ENCODE measurements around the gene PMIS2. TPM values are rescaled to one million over a fixed set of nuclear protein-coding genes. Genes with fewer than 3 reads are reported as not detected.

Gene PMIS2
- total and polyA plus RNA-seq, 8 donors: not detected

GRCh38 chr19:35622750-35623149 lies 36.8 kb downstream of the PMIS2 start:
- intact Hi-C loops (cut with DNase I; ENCODE audit: low total_unique reads): no loop called here
- H3K27me3 ChIP-seq: no peaks in the 10 kb centered on the region
- TF ChIP-seq POLR2A (IDR thresholded peaks at IDR 0.05) (no peak), CTCF (IDR thresholded peaks at IDR 0.05) (no peak), POLR2AphosphoS5 (IDR thresholded peaks at IDR 0.05) (no peak), EP300 (IDR thresholded peaks at IDR 0.05) (no peak)
- no peak overlapping the region for H3K27ac ChIP-seq
- no peak overlapping the region for H3K4me3 ChIP-seq
- H3K9me3 ChIP-seq: no peaks in the 10 kb centered on the region
- 86 to 94% (median 93%) methylated on average over 13 of the region's 13 CpGs for WGBS, 5 donors
- DNase-seq: no peak
- H3K4me1 ChIP-seq: peaks cover 0 to 3% (median 2%) of the 10 kb centered on the region in 4 donors
- peaks cover 0 to 41% (median 32%) of the 10 kb centered on the region in 4 donors for H3K36me3 ChIP-seq

GRCh38 chr19:35623327-35624010 lies 37.5 kb downstream of the PMIS2 start:
- no peak for DNase-seq
- Histone ChIP-seq H3K4me1 (peaks cover 4 to 9% (median 8%) of the 10 kb centered on the region in 4 donors), H3K9me3 (no peaks in the 10 kb centered on the region), H3K36me3 (peaks cover 0 to 33% (median 27%) of the 10 kb centered on the region in 4 donors), H3K27ac (no peak overlapping the region), H3K4me3 (no peak overlapping the region), H3K27me3 (no peaks in the 10 kb centered on the region)
- TF ChIP-seq POLR2AphosphoS5 (IDR thresholded peaks at IDR 0.05) (no peak), EP300 (IDR thresholded peaks at IDR 0.05) (no peak), CTCF (IDR thresholded peaks at IDR 0.05) (no peak), POLR2A (IDR thresholded peaks at IDR 0.05) (no peak)
- WGBS, 5 donors: 87 to 94% (median 88%) methylated on average over 6 of the region's 6 CpGs
- intact Hi-C loops (cut with DNase I; ENCODE audit: low total_unique reads): no loop called here

DNA sequence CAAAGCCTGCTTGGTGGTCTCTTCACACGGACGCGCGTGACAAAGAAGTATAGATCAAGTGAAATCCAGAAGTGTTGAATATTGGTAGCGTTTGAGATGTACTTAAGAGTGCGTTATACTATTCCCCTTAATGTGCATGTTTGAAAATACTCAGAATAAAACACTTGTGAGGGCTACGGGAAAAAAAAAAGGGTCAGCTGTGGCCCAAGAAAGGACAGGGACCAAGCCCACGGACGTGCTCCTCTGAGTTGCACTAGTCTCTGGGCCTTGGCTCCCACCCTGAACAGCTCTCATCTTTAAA lies 42.2 kb downstream of the PMIS2 start:
- 9 to 20% (median 11%) methylated on average over 9 of the region's 9 CpGs for WGBS, 5 donors
- H3K27me3 ChIP-seq: no peaks in the 10 kb centered on the region
- peaks cover 17 to 31% (median 29%) of the 10 kb centered on the region in 4 donors for H3K4me1 ChIP-seq
- peak overlapping the region; percentile 82 to 97 (median 90) for H3K4me3 ChIP-seq
- no peak for TF ChIP-seq CTCF (IDR thresholded peaks at IDR 0.05)
- TF ChIP-seq POLR2A (IDR thresholded peaks at IDR 0.05): no peak
- no peak for TF ChIP-seq POLR2AphosphoS5 (IDR thresholded peaks at IDR 0.05)
- no peak for TF ChIP-seq EP300 (IDR thresholded peaks at IDR 0.05)
- intact Hi-C loops (cut with DNase I; ENCODE audit: low total_unique reads): no loop called here
- peak overlapping the region; percentile 77 to 96 (median 93) for H3K27ac ChIP-seq
- H3K36me3 ChIP-seq: peaks cover 30 to 36% (median 31%) of the 10 kb centered on the region in 4 donors
- no peaks in the 10 kb centered on the region for H3K9me3 ChIP-seq
- no peak for DNase-seq

- Histone ChIP-seq H3K4me3 (peak within 1 kb of the TSS; percentile 82 to 97 (median 90)), H3K9me3 (no peaks in the 10 kb centered on the region), H3K36me3 (peaks cover 36 to 41% (median 37%) of the 10 kb centered on the region in 4 donors), H3K27ac (peak within 1 kb of the TSS; percentile 87 to 96 (median 93)), H3K27me3 (no peaks in the 10 kb centered on the region), H3K4me1 (peaks cover 17 to 31% (median 29%) of the 10 kb centered on the region in 4 donors)
- intact Hi-C loops (cut with DNase I; ENCODE audit: low total_unique reads): no loop called here
- WGBS, 5 donors: 0 to 1% (median 0%) methylated on average over 44 to 56 of the region's 56 CpGs
- peak; percentile 96 to 99 for DNase-seq
- TF ChIP-seq POLR2A (IDR thresholded peaks at IDR 0.05): peak in 1 of 4 donors; percentile 76
- peak; percentile 36 for TF ChIP-seq EP300 (IDR thresholded peaks at IDR 0.05)
- TF ChIP-seq POLR2AphosphoS5 (IDR thresholded peaks at IDR 0.05): peak; percentile 83 to 97 (median 94)
- TF ChIP-seq CTCF (IDR thresholded peaks at IDR 0.05): peak in 1 of 7 experiments; percentile 9
Observed at GRCh38 chr19:35628565-35629331, 42.8 kb downstream of the PMIS2 start, which contains the start of gene RBM42. TSS of gene RBM42 (plus strand) at chr19:35629036. CDS start at chr19:35629154, 118 bp downstream.
